A549 (cell line): ENCODE results near the gene ZG16. TPM values are rescaled to one million over a fixed set of nuclear protein-coding genes. Genes with fewer than 3 reads are reported as not detected.

Experiments
- ATAC-seq, 2 experiments: fragments of 200-7000 bp in 1 of 2; fragments of >200 bp in 1 of 2; cut with Nextera tagmentation in 1 of 2; cut with Tn5 transposase in 1 of 2; 3 replicates each; pipeline versions ENCODE4 v1.8.0 to v1.9.1; 2018 to 2020; ENCODE audit warnings: mild to moderate bottlenecking in 1 of 2, moderate library complexity in 1 of 2
- CTCF ChIA-PET: fragments of 300-600 bp; sonication (Branson Sonifier 250); formaldehyde crosslinking; extraction: SDS; loops from one replicate; lab custom pipeline; 2021; ENCODE audit warnings: antibody characterized with exemption, inconsistent platforms; lab: Yijun Ruan, JAX
- POLR2A ChIA-PET: fragments of 350-600 bp; formaldehyde crosslinking; extraction: SDS; loops from one replicate; lab custom pipeline; 2021; ENCODE audit warnings: antibody characterized with exemption, inconsistent platforms; lab: Yijun Ruan, JAX
- DNase-seq, 2 experiments: peaks; one replicate each; pipeline versions ENCODE4 v3.0.0 to v3.0.0-alpha.2; 2011 to 2016; ENCODE audit warnings: low read depth in 1 of 2, low spot score in 1 of 2
- FAIRE-seq: peaks from 2 replicates; lab custom pipeline; 2011; peaks lifted over from hg19 to GRCh38; lab: Jason Lieb, UNC
- H3K27ac ChIP-seq, 2 experiments: fragments of >200 bp; sonication (Bioruptor Twin); formaldehyde crosslinking; 3 replicates each; pipeline ENCODE4 v1.5.1; 2016 to 2017
- H3K4me1 ChIP-seq: fragments of >200 bp; sonication (Bioruptor Twin); formaldehyde crosslinking; 3 replicates; pipeline ENCODE4 v1.6.1; 2016
- H3K4me2 ChIP-seq: fragments of >200 bp; sonication (Bioruptor Twin); formaldehyde crosslinking; 3 replicates; pipeline ENCODE4 v1.6.1; 2016
- H3K4me3 ChIP-seq: fragments of >200 bp; sonication (Bioruptor Twin); formaldehyde crosslinking; 3 replicates; pipeline ENCODE4 v1.5.1; 2016
- H3K9me3 ChIP-seq: fragments of >200 bp; sonication (Bioruptor Twin); formaldehyde crosslinking; 3 replicates; pipeline ENCODE4 v1.6.1; 2016
- BHLHE40 ChIP-seq: IDR thresholded peaks from 2 replicates; pipeline ENCODE4 v1.6.1; 2012; ENCODE audit warnings: low read depth, low read length, inconsistent platforms
- CBX2 ChIP-seq: fragments of 200-600 bp; sonication (generic); IDR thresholded peaks from 2 replicates; pipeline ENCODE4 v1.6.1; 2016; ENCODE audit warnings: low read depth, mild to moderate bottlenecking, borderline replicate concordance
- CEBPB ChIP-seq, 2 experiments: fragments of >200 bp in 1 of 2; sonication (Bioruptor Twin) in 1 of 2; formaldehyde crosslinking in 1 of 2; IDR thresholded peaks; 2 replicates each; pipeline ENCODE4 v1.6.1; 2012 to 2016
- CHD4 ChIP-seq: fragments of 200-600 bp; sonication (generic); IDR thresholded peaks from 2 replicates; pipeline ENCODE4 v1.6.1; 2016; ENCODE audit warnings: antibody characterized with exemption, mild to moderate bottlenecking, borderline replicate concordance
- EHF ChIP-seq: fragments of 250-450 bp; sonication (Bioruptor Pico); IDR thresholded peaks from 2 replicates; pipeline ENCODE4 v1.5.0; 2020; ENCODE audit warnings: mild to moderate bottlenecking
- EP300 ChIP-seq, 2 experiments: fragments of >200 bp; sonication (Bioruptor Twin); formaldehyde crosslinking; IDR thresholded peaks; 2 replicates in 1 of 2; 3 replicates in 1 of 2; pipeline ENCODE4 v1.6.1; 2016 to 2017
- ESRRA ChIP-seq: fragments of 150-350 bp; IDR thresholded peaks from 2 replicates; pipeline ENCODE4 v1.6.1; 2014; ENCODE audit warnings: mild to moderate bottlenecking, low read length, borderline replicate concordance
- HDAC2 ChIP-seq: fragments of 200-600 bp; sonication (generic); IDR thresholded peaks from 2 replicates; pipeline ENCODE4 v1.6.1; 2016
- HOXA7 ChIP-seq: fragments of 250-450 bp; sonication (Bioruptor Pico); IDR thresholded peaks from 2 replicates; pipeline ENCODE4 v1.5.0; 2020; ENCODE audit warnings: mild to moderate bottlenecking, moderate library complexity
- HOXB5 ChIP-seq: fragments of 250-450 bp; sonication (Bioruptor Pico); IDR thresholded peaks from 2 replicates; pipeline ENCODE4 v1.5.0; 2020; ENCODE audit warnings: mild to moderate bottlenecking, moderate library complexity
- JUN ChIP-seq, 2 experiments: fragments of >200 bp; sonication (Bioruptor Twin); formaldehyde crosslinking; IDR thresholded peaks; 2 replicates in 1 of 2; 3 replicates in 1 of 2; pipeline ENCODE4 v1.6.1; 2016 to 2017
- MAZ ChIP-seq: fragments of 150-350 bp; IDR thresholded peaks from 2 replicates; pipeline ENCODE4 v1.6.1; 2014; ENCODE audit warnings: antibody characterized with exemption, low read depth, low read length, borderline replicate concordance
- NPAS2 ChIP-seq: fragments of 250-450 bp; sonication (Bioruptor Pico); IDR thresholded peaks from 2 replicates; pipeline ENCODE4 v1.8.0; 2022; ENCODE audit warnings: mild to moderate bottlenecking, moderate library complexity, borderline replicate concordance
- NR3C1 ChIP-seq: fragments of >200 bp; sonication (Bioruptor Twin); formaldehyde crosslinking; IDR thresholded peaks from 3 replicates; pipeline ENCODE4 v1.6.1; 2017
- RAD21 ChIP-seq, 2 experiments: fragments of >200 bp in 1 of 2; sonication (Bioruptor Twin) in 1 of 2; formaldehyde crosslinking in 1 of 2; IDR thresholded peaks in 1 of 2; conservative IDR thresholded peaks in 1 of 2; 2 replicates in 1 of 2; 3 replicates in 1 of 2; pipeline ENCODE4 v1.6.1; 2012 to 2018; ENCODE audit warnings: inconsistent platforms in 1 of 2
- RNF2 ChIP-seq: fragments of 200-600 bp; sonication (generic); IDR thresholded peaks from 2 replicates; pipeline ENCODE4 v1.6.1; 2016; ENCODE audit warnings: low read depth, mild to moderate bottlenecking, antibody characterized with exemption, moderate library complexity, borderline replicate concordance
- SMC3 ChIP-seq: fragments of >200 bp; sonication (Bioruptor Twin); formaldehyde crosslinking; IDR thresholded peaks from 3 replicates; pipeline ENCODE4 v1.6.1; 2018; ENCODE audit warnings: inconsistent platforms
- SREBF2 ChIP-seq: fragments of 450-650 bp; IDR thresholded peaks from 2 replicates; pipeline ENCODE4 v1.6.1; 2014; ENCODE audit warnings: mild to moderate bottlenecking, moderate library complexity
- TFCP2L1 ChIP-seq: fragments of 250-450 bp; sonication (Bioruptor Pico); IDR thresholded peaks from 2 replicates; pipeline ENCODE4 v1.5.0; 2021; ENCODE audit warnings: mild to moderate bottlenecking
- ZFP36 ChIP-seq: fragments of 450-650 bp; IDR thresholded peaks from 2 replicates; pipeline ENCODE4 v1.6.1; 2014; ENCODE audit warnings: borderline replicate concordance; ENCODE audit not compliant: partially characterized antibody
- ZSCAN20 ChIP-seq: fragments of 250-450 bp; sonication (Bioruptor Pico); IDR thresholded peaks from 2 replicates; pipeline ENCODE4 v1.8.0; 2022; ENCODE audit warnings: mild to moderate bottlenecking, moderate library complexity
- WGBS: methylation state at CpG from one replicate; pipeline ENCODE4 v1.1.6; 2017; ENCODE audit errors: missing lambda C conversion rate; 5-methylcytosine and 5-hydroxymethylcytosine counted together
- polyA plus RNA-seq, 4 experiments: library from polyadenylated mRNA; depleted of rRNA in 3 of 4; stranded (reverse); fragments of >200 nt; fragmentation: RNase III in 1 of 4; extraction: RNeasy Plus Mini Kit Qiagen cat#74134 plus additional on column Dnase treatment in 1 of 4; gene quantifications; 2 replicates in 3 of 4; 3 replicates in 1 of 4; pipeline ENCODE4 v1.2.3, GENCODE V29; 2011 to 2017
- TF ChIP-seq, protein P1 (sequence below): IDR thresholded peaks from 2 replicates; pipeline ENCODE4 v1.6.1; 2012
- TF ChIP-seq, protein P2 (sequence below): fragments of 250-450 bp; sonication (Bioruptor Pico); IDR thresholded peaks from 2 replicates; pipeline ENCODE4 v1.5.0; 2021; ENCODE audit warnings: mild to moderate bottlenecking, moderate library complexity, borderline replicate concordance

Gene ZG16
- polyA plus RNA-seq, 2 of the 4 experiments (the other 2 are of a cell fraction) = not detected

DNA sequence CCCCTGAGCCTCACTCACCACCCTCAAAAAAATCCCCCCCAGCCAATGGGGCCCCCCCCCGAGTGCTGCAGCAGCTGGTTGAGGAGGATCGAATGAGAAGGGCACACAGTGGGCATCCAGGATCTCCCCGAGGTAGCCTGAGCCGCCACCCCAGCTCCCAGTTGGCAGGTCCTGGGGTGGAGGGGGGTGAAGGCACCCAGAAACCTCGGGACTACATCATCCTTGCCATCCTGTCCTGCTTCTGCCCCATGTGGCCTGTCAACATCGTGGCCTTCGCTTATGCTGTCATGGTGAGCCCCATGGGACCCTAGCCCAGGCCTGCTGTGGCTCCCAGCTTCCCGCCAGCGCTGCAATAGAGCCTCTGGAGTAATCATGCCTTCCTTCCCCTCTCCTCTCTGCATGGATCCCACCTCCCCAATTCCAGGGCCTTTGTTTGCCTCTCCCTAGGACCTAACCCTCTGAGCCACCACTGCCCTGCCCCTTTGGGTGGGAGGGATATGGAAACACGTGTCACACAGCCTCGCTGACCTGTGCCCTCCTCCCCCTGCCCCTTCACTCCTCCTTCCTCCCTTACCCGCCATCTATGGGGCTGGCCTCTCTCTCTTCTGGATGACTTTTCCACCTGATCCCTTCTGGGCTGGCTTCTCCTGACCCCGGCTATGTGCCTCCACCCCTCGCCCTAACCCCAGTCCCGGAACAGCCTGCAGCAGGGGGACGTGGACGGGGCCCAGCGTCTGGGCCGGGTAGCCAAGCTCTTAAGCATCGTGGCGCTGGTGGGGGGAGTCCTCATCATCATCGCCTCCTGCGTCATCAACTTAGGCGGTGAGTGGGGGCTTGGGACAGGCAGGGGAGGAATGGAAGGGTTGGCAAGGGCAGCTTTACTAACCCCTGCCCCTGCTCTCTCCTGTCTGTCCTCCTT lies 35.8 kb downstream of the ZG16 start (continued):
- TF ChIP-seq RNF2 = no peak
- TF ChIP-seq ZFP36 = no peak
- TF ChIP-seq NR3C1 = no peak
- TF ChIP-seq CHD4 = no peak
- TF ChIP-seq, protein P1, sequence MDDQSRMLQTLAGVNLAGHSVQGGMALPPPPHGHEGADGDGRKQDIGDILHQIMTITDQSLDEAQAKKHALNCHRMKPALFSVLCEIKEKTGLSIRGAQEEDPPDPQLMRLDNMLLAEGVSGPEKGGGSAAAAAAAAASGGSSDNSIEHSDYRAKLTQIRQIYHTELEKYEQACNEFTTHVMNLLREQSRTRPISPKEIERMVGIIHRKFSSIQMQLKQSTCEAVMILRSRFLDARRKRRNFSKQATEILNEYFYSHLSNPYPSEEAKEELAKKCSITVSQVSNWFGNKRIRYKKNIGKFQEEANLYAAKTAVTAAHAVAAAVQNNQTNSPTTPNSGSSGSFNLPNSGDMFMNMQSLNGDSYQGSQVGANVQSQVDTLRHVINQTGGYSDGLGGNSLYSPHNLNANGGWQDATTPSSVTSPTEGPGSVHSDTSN = no peak
- no peak for TF ChIP-seq HOXA7 (CRISPR knock-in tag)

DNA sequence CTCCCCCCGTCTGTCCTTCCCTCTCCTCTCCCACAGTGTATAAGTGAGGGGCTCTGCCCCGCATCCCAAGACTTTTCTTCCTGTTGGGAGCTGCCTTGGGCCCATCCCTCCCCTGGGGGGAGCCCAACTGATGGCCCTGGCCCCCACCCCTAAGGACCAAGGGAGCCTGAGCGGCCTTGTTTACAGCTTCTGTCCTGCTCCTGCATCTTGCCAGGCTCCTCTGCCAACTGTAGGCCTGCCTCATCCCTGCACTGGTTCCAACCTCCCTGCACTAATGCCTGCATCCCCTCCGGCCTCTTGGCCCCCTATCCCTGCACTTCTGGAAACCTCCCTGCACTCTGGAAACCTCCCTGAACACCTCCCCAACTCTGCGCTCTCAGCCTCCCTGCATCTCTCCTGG lies 36.5 kb downstream of the ZG16 start:
- Histone ChIP-seq H3K27ac (peak overlapping the region in 1 of 2 experiments; percentile 98; a peak in 3 of 6 replicates), H3K4me2 (peak overlapping the region; percentile 97; the same call in 2 of the 3 replicates), H3K4me1 (peaks cover 48% of the 10 kb centered on the region), H3K9me3 (no peaks in the 10 kb centered on the region), H3K4me3 (no peak overlapping the region)
- FAIRE-seq (no peak), DNase-seq (no peak), ATAC-seq (no peak)
- CTCF ChIA-PET = interaction anchor here (0.9 to 24.4 kb wide), 3 partner anchors 30 to 217 kb away, joined by 4 to 568 read pairs (median 8); no protein-coding TSS in a partner anchor
- POLR2A ChIA-PET = no interaction called here
- TF ChIP-seq SREBF2 = no peak
- no peak for TF ChIP-seq MAZ
- TF ChIP-seq ZSCAN20 (CRISPR knock-in tag) = no peak
- WGBS = 94% methylated on average over 5 of the region's 5 CpGs

DNA sequence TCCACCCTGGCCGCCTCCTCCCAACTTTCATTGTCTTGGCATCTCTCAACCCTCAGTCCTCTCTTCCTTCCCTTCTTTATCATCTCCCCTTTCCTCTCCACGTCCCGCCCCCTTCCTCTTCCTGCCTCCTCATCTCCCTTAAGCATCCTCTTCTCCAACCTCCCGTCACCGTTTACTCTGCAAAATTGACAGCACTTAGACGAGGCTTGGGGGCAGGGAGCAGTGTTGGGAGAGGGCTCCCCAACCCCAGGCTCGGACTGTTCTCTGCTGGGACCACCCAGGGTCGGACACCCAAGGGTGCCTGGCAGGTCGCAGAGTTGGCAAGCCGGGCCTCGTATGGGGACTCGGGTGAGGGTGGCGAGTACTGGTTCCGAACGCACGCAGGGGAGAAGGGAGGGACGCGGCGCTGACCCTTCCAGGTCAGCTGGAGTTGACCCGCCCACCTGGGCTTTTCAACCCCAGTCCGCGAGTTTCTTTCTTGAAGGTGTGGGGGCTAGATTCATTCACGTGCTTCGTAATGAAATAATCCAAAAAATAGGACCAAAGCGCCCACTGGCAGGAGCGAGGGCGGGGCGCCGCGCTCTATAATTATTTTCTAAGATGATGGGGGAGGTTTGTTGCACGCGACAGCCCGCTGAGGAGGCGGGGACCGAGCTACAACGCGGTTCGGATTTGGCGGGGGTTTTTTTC lies 37.1 kb downstream of the ZG16 start:
- DNase-seq = no peak
- TF ChIP-seq ZFP36 = no peak
- Histone ChIP-seq H3K27ac (peak overlapping the region; percentile 98 to 99), H3K4me2 (peak overlapping the region; percentile 97), H3K4me3 (peak overlapping the region; percentile 92), H3K9me3 (no peaks in the 10 kb centered on the region), H3K4me1 (peaks cover 48% of the 10 kb centered on the region)
- WGBS = 26% methylated on average over 32 of the region's 39 CpGs
- ATAC-seq = no peak
- POLR2A ChIA-PET = interaction anchor here (0.6 to 2.1 kb wide), 7 partner anchors 8 to 866 kb away, joined by 3 to 14 read pairs (median 5); partner anchors contain the start of genes ALDOA, KIF22 and MAZ
- CTCF ChIA-PET = interaction anchor here (0.5 to 24.4 kb wide), 23 partner anchors 8 to 267 kb away, joined by 3 to 568 read pairs (median 4); partner anchors contain the start of genes MAZ and TMEM219
- FAIRE-seq = no peak

DNA sequence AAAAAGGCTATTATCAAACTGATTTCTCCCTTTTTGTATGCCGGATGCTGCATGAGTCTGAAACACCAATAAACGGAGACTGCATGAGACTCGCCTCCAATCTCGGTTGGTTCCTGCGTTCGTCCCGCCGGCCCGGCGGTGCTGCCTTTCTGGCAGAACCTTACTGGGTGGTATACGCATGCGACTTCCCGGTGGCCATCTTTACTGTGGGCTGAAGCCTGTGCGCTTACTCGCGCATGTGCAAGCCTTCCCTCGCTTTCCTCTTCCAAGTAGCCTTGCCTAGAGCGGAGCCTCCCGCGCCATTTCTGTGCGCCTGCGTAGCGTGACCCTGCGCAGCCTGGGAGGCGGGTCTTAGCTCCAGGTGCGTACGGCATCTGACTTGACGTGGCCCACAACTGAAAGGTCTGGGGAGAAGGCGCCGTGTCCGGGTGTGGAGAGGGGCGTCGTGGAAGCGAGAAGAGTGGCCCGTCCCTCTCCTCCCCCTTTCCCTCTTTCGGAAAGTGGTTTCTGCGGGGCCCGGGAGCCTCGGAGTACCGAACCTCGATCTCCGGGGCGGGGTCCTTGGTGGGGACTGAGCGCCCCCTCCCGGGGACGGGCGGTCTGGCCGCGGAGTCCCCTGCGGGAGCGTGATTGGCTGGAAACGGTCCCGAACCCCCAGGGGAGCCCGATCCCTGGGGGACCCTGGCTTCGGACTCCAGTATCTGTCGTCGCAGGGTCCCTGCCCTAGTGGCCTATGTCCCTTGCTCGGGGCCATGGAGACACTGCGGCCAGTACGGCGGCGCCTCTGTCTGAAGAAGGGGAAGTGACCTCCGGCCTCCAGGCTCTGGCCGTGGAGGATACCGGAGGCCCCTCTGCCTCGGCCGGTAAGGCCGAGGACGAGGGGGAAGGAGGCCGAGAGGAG lies 38.0 kb downstream of the ZG16 start, which contains the start of gene PAGR1:
Gene PAGR1 (plus strand): TSS at position 360 of the 901 bp plus-strand sequence. CDS start 374 bp downstream, at position 734.
- peak; percentile 84 for FAIRE-seq
- peak within 1 kb of the TSS; percentile 92 for H3K4me3 ChIP-seq
- DNase-seq = peak; percentile 95 to 100
- 1% methylated on average over 44 of the region's 70 CpGs for WGBS
- CTCF ChIA-PET = interaction anchor here (0.5 to 24.4 kb wide), 27 partner anchors 9 to 268 kb away, joined by 3 to 568 read pairs (median 4); partner anchors contain the start of genes ASPHD1, KIF22, MAZ and TMEM219
- POLR2A ChIA-PET = interaction anchor here (0.6 to 2.1 kb wide), 8 partner anchors 8 to 867 kb away, joined by 3 to 14 read pairs (median 5); partner anchors contain the start of genes ALDOA, KIF22 and MAZ
- peak within 1 kb of the TSS; percentile 98 to 99 for H3K27ac ChIP-seq
- H3K9me3 ChIP-seq = no peaks in the 10 kb centered on the region
- peak within 1 kb of the TSS; percentile 97 for H3K4me2 ChIP-seq
- peak; percentile 49 to 72 for ATAC-seq
- H3K4me1 ChIP-seq = peaks cover 39% of the 10 kb centered on the region
- TF ChIP-seq RAD21 (conservative IDR thresholded peaks at IDR 0.05 in 1 of 2, IDR thresholded peaks at IDR 0.05 in 1 of 2) (peak; percentile 51 to 68), HOXB5 (CRISPR knock-in tag) (peak; percentile 52; the same call in 1 of the 2 replicates), NPAS2 (CRISPR knock-in tag) (no peak), CEBPB (IDR thresholded peaks at IDR 0.05) (no peak), CBX2 (no peak), HDAC2 (no peak), SREBF2 (no peak), EHF (no peak), BHLHE40 (no peak), SMC3 (peak; percentile 70), EP300 (IDR thresholded peaks at IDR 0.05) (no peak), TFCP2L1 (CRISPR knock-in tag) (0 out of 2 replicates have a peak, but pooled peaks have one; percentile 43), JUN (IDR thresholded peaks at IDR 0.05) (peak; percentile 80 to 85; a peak in 2 of 5 replicates), ESRRA (no peak)
- TF ChIP-seq, protein P2, sequence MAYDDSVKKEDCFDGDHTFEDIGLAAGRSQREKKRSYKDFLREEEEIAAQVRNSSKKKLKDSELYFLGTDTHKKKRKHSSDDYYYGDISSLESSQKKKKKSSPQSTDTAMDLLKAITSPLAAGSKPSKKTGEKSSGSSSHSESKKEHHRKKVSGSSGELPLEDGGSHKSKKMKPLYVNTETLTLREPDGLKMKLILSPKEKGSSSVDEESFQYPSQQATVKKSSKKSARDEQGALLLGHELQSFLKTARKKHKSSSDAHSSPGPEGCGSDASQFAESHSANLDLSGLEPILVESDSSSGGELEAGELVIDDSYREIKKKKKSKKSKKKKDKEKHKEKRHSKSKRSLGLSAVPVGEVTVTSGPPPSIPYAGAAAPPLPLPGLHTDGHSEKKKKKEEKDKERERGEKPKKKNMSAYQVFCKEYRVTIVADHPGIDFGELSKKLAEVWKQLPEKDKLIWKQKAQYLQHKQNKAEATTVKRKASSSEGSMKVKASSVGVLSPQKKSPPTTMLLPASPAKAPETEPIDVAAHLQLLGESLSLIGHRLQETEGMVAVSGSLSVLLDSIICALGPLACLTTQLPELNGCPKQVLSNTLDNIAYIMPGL (CRISPR knock-in tag) = no peak
